PC-9 (cell line): ENCODE measurements around the gene LRRC26. TPM values are rescaled to one million over a fixed set of nuclear protein-coding genes. Genes with fewer than 3 reads are reported as not detected.

Experiments used
- BruUV-seq: library from RNA; stranded (reverse); fragments of 400-500 nt; replicated peaks from 2 replicates; lab custom pipeline; 2021; lab: Mats Ljungman, UMichigan
- CTCF ChIA-PET: fragments of 300-600 bp; sonication (Branson Sonifier 250); formaldehyde crosslinking; loops from one replicate; lab custom pipeline; 2022; ENCODE audit warnings: antibody characterized with exemption; lab: Charles Lee
- POLR2A ChIA-PET: fragments of 300-600 bp; sonication (Branson Sonifier 250); formaldehyde crosslinking; loops from one replicate; lab custom pipeline; 2022; ENCODE audit warnings: antibody characterized with exemption; ENCODE audit not compliant: unreplicated experiment; lab: Charles Lee
- DNase-seq, 2 experiments: peaks; one replicate each; pipeline versions ENCODE4 v3.0.0 to v3.0.0-alpha.2; 2015 to 2022; ENCODE audit warnings: mixed read lengths in 1 of 2
- H2AFZ ChIP-seq: fragments of 200-600 bp; sonication (generic); 2 replicates; pipeline ENCODE4 v1.8.1; 2017; ENCODE audit warnings: antibody characterized with exemption
- H3F3A ChIP-seq: fragments of 200-600 bp; sonication (generic); 2 replicates; pipeline ENCODE4 v1.8.1; 2017; ENCODE audit warnings: antibody characterized with exemption, mild to moderate bottlenecking, low read depth; ENCODE audit not compliant: insufficient read depth
- H3K27ac ChIP-seq: fragments of 200-600 bp; sonication (generic); 2 replicates; pipeline ENCODE4 v1.6.1; 2016; ENCODE audit warnings: mixed run types
- H3K27me3 ChIP-seq: fragments of 200-600 bp; sonication (generic); 2 replicates; pipeline ENCODE4 v1.6.1; 2016; ENCODE audit warnings: low read depth, mixed run types; ENCODE audit not compliant: insufficient read depth
- H3K36me3 ChIP-seq: fragments of 200-600 bp; sonication (generic); 2 replicates; pipeline ENCODE4 v1.6.1; 2016; ENCODE audit warnings: low read depth, mixed run types
- H3K4me1 ChIP-seq: fragments of 200-600 bp; sonication (generic); replicated peaks from 2 replicates; pipeline ENCODE4 v1.6.1; 2016; ENCODE audit warnings: mixed run types; ENCODE audit not compliant: insufficient read depth
- H3K4me2 ChIP-seq: fragments of 200-600 bp; sonication (generic); 2 replicates; pipeline ENCODE4 v1.6.1; 2017; ENCODE audit warnings: mixed run types
- H3K4me3 ChIP-seq: fragments of 200-600 bp; sonication (generic); 2 replicates; pipeline ENCODE4 v1.6.1; 2016; ENCODE audit warnings: mixed run types
- H3K79me2 ChIP-seq: fragments of 200-600 bp; sonication (generic); 2 replicates; pipeline ENCODE4 v1.6.1; 2017; ENCODE audit warnings: low read depth, mixed run types
- H3K9me2 ChIP-seq: fragments of 200-600 bp; sonication (generic); 2 replicates; pipeline ENCODE4 v1.8.1; 2017; ENCODE audit warnings: mild to moderate bottlenecking; ENCODE audit not compliant: insufficient read depth
- H3K9me3 ChIP-seq: fragments of 200-600 bp; sonication (generic); 2 replicates; pipeline ENCODE4 v1.8.1; 2016; ENCODE audit warnings: low read depth; ENCODE audit not compliant: insufficient read depth
- H4K20me1 ChIP-seq: fragments of 200-600 bp; sonication (generic); 2 replicates; pipeline ENCODE4 v1.8.1; 2017; ENCODE audit not compliant: insufficient read depth
- CTCF ChIP-seq: fragments of 200-600 bp; sonication (generic); conservative IDR thresholded peaks from 2 replicates; pipeline ENCODE4 v1.6.1; 2017; ENCODE audit warnings: mixed run types, antibody characterized with exemption, mild to moderate bottlenecking, moderate library complexity
- EZH2 ChIP-seq: fragments of 200-600 bp; sonication (generic); IDR thresholded peaks from 2 replicates; pipeline ENCODE4 v1.8.0; 2017; ENCODE audit warnings: antibody characterized with exemption, low read depth
- intact Hi-C: fragments of 100-400 bp; cut with micrococcal nuclease; formaldehyde crosslinking; loops from one replicate; pipeline ENCODE4 v1.10.0; 2022; ENCODE audit not compliant: unreplicated experiment
- total RNA-seq: library from RNA; stranded (reverse); gene quantifications from 2 replicates; pipeline ENCODE4 v1.2.3, GENCODE V29; 2021

The LRRC26 gene
- total RNA-seq, 1 experiment from 2014 or later: 2.3 TPM

DNA sequence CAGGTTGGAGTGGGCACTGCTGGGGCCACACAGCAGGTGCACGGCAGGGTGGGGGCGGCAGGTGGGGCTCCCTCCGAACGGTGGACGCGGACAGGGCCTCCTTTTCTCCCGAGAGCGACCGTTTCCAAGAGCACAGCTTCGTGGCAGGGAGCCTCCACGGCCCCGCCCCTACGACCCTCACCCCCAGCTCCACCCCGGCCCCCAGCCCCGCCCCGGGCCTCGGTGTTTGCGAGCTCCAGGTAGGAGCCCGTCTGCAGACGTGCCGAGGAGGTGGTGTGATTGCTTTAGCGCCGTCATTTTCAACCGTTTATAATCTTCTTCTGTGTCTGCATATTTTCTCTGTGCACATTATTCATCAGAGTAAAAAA lies 22.1 kb downstream of the LRRC26 start:
- POLR2A ChIA-PET: no interaction called here
- Histone ChIP-seq H3K27ac (no peak overlapping the region), H3K4me2 (no peak overlapping the region), H4K20me1 (no peaks in the 10 kb centered on the region), H3K4me1 (peaks cover 11% of the 10 kb centered on the region), H3F3A (peaks cover 26% of the 10 kb centered on the region), H3K4me3 (no peak overlapping the region), H3K9me2 (no peaks in the 10 kb centered on the region), H3K9me3 (no peaks in the 10 kb centered on the region), H3K36me3 (no peaks in the 10 kb centered on the region), H3K79me2 (no peaks in the 10 kb centered on the region), H2AFZ (no peak overlapping the region), H3K27me3 (peaks cover 6% of the 10 kb centered on the region; the same call in 1 of the 2 replicates)
- no TSS peak for BruUV-seq
- CTCF ChIA-PET: no interaction called here
- DNase-seq: no peak
- no peak for TF ChIP-seq CTCF
- no peak for TF ChIP-seq EZH2
- intact Hi-C loops: no loop called here

GRCh38 chr9:137147091-137147792 lies 22.6 kb downstream of the LRRC26 start:
- H3K79me2 ChIP-seq: no peaks in the 10 kb centered on the region
- peaks cover 21% of the 10 kb centered on the region for H3F3A ChIP-seq
- no peaks in the 10 kb centered on the region for H3K9me2 ChIP-seq
- H3K4me2 ChIP-seq: no peak overlapping the region
- no peaks in the 10 kb centered on the region for H4K20me1 ChIP-seq
- no peak overlapping the region for H2AFZ ChIP-seq
- ChIA-PET CTCF (no interaction called here), POLR2A (no interaction called here)
- H3K4me1 ChIP-seq: peaks cover 11% of the 10 kb centered on the region
- TF ChIP-seq CTCF (no peak), EZH2 (no peak)
- no peak overlapping the region for H3K27ac ChIP-seq
- peaks cover 7% of the 10 kb centered on the region; the same call in 1 of the 2 replicates for H3K27me3 ChIP-seq
- H3K36me3 ChIP-seq: no peaks in the 10 kb centered on the region
- no peaks in the 10 kb centered on the region for H3K9me3 ChIP-seq
- no peak overlapping the region for H3K4me3 ChIP-seq
- no TSS peak for BruUV-seq
- intact Hi-C loops: no loop called here
- no peak for DNase-seq

DNA sequence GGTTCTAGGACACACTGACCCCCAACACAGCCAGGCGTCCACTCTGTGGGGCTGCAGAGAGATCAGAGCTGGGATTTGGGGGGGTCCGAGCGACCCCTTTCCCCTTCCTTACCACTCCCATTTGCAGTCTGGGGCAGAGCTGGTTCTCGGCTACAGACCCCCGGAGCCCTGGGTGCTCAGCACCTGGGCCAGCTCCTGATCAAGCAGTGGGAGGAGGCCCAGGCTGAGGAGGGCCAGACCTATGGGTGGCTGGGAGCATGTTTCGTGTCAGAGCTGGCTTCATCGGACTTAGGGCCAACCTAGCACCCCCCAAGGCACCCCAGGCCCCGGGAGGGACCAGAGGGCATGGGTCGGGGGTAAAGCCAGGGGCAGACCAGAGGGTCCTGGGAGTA lies 23.3 kb downstream of the LRRC26 start:
- Histone ChIP-seq H3K27ac (no peak overlapping the region), H4K20me1 (no peaks in the 10 kb centered on the region), H3F3A (peaks cover 13% of the 10 kb centered on the region), H3K9me2 (no peaks in the 10 kb centered on the region), H3K4me2 (no peak overlapping the region), H3K9me3 (no peaks in the 10 kb centered on the region), H3K79me2 (no peaks in the 10 kb centered on the region), H3K27me3 (peaks cover 10% of the 10 kb centered on the region; the same call in 1 of the 2 replicates), H3K36me3 (no peaks in the 10 kb centered on the region), H2AFZ (no peak overlapping the region), H3K4me3 (no peak overlapping the region), H3K4me1 (peaks cover 11% of the 10 kb centered on the region)
- intact Hi-C loops: no loop called here
- POLR2A ChIA-PET: no interaction called here
- no TSS peak for BruUV-seq
- TF ChIP-seq EZH2 (no peak), CTCF (no peak)
- DNase-seq: no peak
- CTCF ChIA-PET: interaction anchor here (0.5 kb wide), 1 partner anchor 90 kb away, joined by 4 read pairs; no protein-coding TSS in a partner anchor
